Neutrophil (primary cell): ENCODE results near the gene CSGALNACT2.

Experiments
- H3K27ac ChIP-seq: fragments of 200-600 bp; sonication (generic); 2 replicates; pipeline ENCODE4 v1.5.1; 2016; ENCODE audit warnings: mild to moderate bottlenecking, moderate library complexity
- H3K27me3 ChIP-seq: fragments of 200-600 bp; sonication (generic); 2 replicates; pipeline ENCODE4 v1.6.0; 2016; ENCODE audit warnings: mild to moderate bottlenecking
- H3K36me3 ChIP-seq: fragments of 200-600 bp; sonication (generic); 2 replicates; pipeline ENCODE4 v1.5.1; 2017
- H3K4me1 ChIP-seq, 2 experiments: fragments of 200-600 bp in 1 of 2; sonication (generic) in 1 of 2; 1 replicate in 1 of 2; 2 replicates in 1 of 2; pipeline versions ENCODE4 v1.5.1 to v1.6.1; 2013 to 2016; ENCODE audit warnings: low read depth in 1 of 2, low read length in 1 of 2, mild to moderate bottlenecking in 1 of 2, moderate library complexity in 1 of 2; ENCODE audit not compliant: control insufficient read depth in 1 of 2, insufficient read depth in 1 of 2
- H3K4me3 ChIP-seq, 2 experiments: fragments of 200-600 bp in 1 of 2; sonication (generic) in 1 of 2; 1 replicate in 1 of 2; 2 replicates in 1 of 2; pipeline ENCODE4 v1.5.1; 2013 to 2016; ENCODE audit warnings: low read depth in 1 of 2, low read length in 1 of 2, mild to moderate bottlenecking in 1 of 2, moderate library complexity in 1 of 2
- H3K9me3 ChIP-seq: fragments of 200-600 bp; sonication (generic); 2 replicates; pipeline ENCODE4 v1.5.1; 2016
- TF ChIP-seq, protein P1 (sequence below): fragments of 200-600 bp; sonication (generic); IDR thresholded peaks from 2 replicates; pipeline ENCODE4 v1.5.1; 2016; ENCODE audit warnings: antibody characterized with exemption

The CSGALNACT2 gene

DNA sequence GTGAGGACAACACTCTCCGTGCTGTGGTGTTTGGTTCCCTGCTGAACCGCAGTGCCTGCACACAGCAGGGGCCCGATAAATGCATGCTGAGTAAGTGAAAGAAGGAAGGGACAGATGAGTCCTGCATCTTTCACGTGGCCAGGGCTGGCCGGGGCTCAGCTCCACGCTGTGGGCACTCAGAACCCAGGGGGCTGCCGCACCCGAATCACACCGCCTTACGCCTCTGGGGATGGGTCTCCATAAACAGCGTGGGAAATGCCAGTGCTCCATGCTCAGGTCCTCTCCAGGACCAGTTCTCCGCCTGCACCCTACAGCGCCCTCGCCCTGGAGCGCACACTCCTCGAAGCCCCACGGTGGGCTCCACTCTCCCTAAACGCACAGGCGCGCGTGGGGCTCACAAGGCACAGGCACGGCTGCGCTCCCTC lies 90.5 kb downstream of the CSGALNACT2 start:
- Histone ChIP-seq H3K4me3 (peak overlapping the region in 1 of 2 experiments; percentile 38), H3K36me3 (no peaks in the 10 kb centered on the region), H3K27me3 (peaks cover 82% of the 10 kb centered on the region), H3K9me3 (no peaks in the 10 kb centered on the region), H3K4me1 (peaks cover 0 to 11% of the 10 kb centered on the region in 2 experiments), H3K27ac (no peak overlapping the region)
- TF ChIP-seq, protein P1, sequence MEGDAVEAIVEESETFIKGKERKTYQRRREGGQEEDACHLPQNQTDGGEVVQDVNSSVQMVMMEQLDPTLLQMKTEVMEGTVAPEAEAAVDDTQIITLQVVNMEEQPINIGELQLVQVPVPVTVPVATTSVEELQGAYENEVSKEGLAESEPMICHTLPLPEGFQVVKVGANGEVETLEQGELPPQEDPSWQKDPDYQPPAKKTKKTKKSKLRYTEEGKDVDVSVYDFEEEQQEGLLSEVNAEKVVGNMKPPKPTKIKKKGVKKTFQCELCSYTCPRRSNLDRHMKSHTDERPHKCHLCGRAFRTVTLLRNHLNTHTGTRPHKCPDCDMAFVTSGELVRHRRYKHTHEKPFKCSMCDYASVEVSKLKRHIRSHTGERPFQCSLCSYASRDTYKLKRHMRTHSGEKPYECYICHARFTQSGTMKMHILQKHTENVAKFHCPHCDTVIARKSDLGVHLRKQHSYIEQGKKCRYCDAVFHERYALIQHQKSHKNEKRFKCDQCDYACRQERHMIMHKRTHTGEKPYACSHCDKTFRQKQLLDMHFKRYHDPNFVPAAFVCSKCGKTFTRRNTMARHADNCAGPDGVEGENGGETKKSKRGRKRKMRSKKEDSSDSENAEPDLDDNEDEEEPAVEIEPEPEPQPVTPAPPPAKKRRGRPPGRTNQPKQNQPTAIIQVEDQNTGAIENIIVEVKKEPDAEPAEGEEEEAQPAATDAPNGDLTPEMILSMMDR, result no peak

DNA sequence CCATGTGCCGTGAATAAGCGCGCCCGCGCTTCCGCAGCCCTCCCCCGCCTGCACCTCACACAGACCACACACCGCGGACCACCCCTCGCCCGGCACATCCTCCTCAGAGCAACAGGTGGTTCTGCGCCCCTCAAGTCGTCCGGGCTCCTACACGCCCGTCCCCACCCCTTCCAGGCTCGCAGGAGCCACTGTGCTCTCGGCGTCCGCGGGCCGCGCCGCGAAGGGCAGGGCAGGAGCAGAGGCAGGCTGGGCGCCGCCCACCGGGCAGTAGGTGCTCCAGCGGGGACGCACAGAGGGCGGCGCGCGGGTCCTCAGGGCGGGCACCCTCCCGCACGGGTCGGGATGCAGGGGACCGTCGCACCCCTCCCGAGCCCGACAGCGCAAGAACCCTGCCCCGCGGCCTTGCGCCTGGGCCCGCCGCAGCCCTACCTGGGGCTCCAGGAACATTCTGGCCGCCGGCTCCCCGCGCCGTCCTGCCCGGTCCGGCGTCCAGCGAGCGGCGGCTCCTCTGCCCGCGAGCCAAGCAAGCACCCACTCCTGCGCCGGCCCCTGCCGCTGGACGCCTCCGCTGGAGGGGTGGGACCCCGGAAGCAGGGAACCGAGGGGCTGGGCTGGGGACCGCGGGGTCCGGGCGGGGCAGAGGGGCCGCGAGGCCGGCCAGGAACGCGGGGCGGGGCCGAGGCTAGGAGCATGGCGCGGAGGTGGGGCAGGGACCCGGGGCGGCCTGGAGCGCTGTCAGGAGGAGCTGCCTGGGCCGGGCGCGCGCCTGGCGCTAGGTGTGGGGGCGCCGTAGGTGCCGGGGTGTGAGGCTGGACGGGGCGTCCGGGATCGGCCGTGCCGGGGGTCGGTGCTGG lies 91.2 kb downstream of the CSGALNACT2 start:
- TF ChIP-seq, protein P1, result no peak
- Histone ChIP-seq H3K9me3 (no peaks in the 10 kb centered on the region), H3K27me3 (peaks cover 79% of the 10 kb centered on the region), H3K4me1 (peaks cover 0 to 11% of the 10 kb centered on the region in 2 experiments), H3K27ac (no peak overlapping the region), H3K4me3 (peak overlapping the region in 1 of 2 experiments; percentile 38), H3K36me3 (no peaks in the 10 kb centered on the region)

DNA sequence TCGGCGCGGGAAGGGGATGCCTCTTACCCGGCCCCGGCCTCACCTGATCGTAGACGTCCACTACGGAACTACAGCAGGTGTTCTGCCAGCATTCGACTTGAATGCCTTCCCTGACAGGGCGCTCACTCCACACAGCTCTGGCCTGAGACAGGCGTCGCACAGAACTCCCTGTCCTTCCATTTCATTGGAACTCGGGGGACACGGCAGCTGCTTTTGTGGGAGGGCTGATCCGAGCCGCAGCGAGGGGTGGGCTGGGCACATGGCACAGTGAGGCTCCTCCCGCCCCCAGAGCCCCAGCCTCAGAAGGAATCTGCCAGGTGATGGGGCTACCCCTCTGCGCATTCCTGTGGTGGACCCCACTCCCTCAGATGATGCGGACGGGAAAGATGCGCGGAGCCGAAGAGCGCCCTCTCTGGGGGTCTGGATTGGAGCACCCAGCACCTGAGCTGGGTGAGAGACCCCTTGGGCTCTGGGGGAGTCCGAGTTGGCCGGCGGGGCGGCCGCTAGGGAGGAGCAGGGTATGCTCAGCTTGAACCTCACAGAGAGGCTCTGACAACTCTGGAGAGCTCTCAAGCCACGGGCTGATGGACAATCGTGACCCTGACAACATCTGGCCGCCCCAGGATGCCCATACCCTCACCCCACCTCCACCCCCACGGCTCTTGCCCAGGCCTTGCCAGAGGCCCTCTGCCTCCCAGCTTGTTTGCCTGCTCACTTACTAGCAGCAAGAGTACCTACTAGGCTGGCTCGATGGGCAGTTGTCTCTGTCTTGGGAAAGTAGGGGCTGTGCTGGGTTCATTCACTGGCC lies 92.1 kb downstream of the CSGALNACT2 start:
- H3K27me3 ChIP-seq, result peaks cover 72% of the 10 kb centered on the region
- H3K4me3 ChIP-seq, result no peak overlapping the region
- no peak overlapping the region for H3K27ac ChIP-seq
- TF ChIP-seq, protein P1, result no peak
- H3K9me3 ChIP-seq, result no peaks in the 10 kb centered on the region
- H3K4me1 ChIP-seq, result peaks cover 0 to 11% of the 10 kb centered on the region in 2 experiments
- H3K36me3 ChIP-seq, result no peaks in the 10 kb centered on the region

DNA sequence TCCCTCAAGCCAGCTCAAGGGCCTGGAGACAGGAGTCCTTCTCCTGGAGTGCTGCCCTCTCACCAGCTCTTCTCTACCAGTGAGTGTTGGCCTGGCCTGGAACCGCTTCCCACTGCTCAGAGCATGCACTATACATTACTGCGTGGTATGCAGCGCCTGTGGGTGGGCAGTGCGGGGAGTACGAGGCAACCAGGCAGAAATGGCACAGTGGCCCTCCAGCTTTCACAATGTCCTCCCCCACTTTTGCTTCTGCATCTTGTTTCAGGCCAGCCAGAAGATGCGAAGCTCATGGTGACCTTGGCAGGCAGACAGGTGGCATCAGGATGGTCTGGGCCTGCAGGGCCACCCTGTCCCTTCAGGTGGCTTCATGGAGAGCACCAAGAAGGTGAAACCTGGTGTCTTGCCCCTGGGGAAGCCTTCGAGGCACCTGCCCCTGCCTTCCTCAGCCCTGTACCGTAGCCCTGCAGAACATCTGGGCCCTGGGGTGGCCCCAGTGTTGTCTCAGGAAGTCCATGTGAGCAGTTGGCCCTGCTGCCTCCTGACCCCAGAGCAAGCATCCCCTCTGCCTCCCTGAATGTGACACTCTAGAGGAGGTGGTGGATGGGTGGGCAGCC lies 92.8 kb downstream of the CSGALNACT2 start:
- peaks cover 0 to 11% of the 10 kb centered on the region in 2 experiments for H3K4me1 ChIP-seq
- TF ChIP-seq, protein P1, result no peak
- H3K9me3 ChIP-seq, result no peaks in the 10 kb centered on the region
- no peaks in the 10 kb centered on the region for H3K36me3 ChIP-seq
- H3K4me3 ChIP-seq, result no peak overlapping the region
- peaks cover 65% of the 10 kb centered on the region for H3K27me3 ChIP-seq
- H3K27ac ChIP-seq, result no peak overlapping the region

DNA sequence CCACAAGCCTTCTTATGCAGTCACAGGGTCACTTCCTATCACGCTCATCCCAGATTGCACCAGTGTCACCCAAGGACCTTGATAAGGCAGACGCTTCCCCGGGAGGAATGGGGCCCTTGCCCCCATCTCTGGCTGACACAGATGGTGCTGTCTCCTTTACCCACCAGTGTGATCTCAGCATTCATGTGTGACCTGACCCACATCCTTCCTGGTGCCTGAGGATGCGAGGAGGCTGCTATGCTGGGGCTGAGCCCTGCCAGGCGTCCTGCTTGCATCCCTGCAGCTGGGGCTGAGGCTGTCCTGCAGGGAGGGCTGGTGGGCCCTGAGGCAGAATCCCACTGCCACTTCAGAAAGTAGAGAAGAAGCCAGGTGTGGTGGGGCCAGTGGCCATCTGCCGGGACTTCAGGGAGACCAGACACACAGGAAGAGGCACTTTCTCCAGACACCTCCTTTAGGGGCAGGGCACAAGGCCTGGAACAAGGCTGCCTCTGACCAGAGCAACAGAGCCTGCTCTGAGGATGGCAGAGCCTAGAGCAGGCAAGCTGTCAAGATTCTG lies 93.4 kb downstream of the CSGALNACT2 start:
- H3K4me3 ChIP-seq, result no peak overlapping the region
- peaks cover 61% of the 10 kb centered on the region for H3K27me3 ChIP-seq
- no peak overlapping the region for H3K27ac ChIP-seq
- TF ChIP-seq, protein P1, result no peak
- no peaks in the 10 kb centered on the region for H3K9me3 ChIP-seq
- no peaks in the 10 kb centered on the region for H3K36me3 ChIP-seq
- H3K4me1 ChIP-seq, result peaks cover 0 to 11% of the 10 kb centered on the region in 2 experiments
